ENCODE measurements around the gene POLG. TPM values are rescaled to one million over a fixed set of nuclear protein-coding genes. Genes with fewer than 3 reads are reported as not detected.

Gene POLG
- total and polyA plus RNA-seq, 2 experiments from 2014 or later, result 28.8 to 74.1 TPM

- TF ChIP-seq CTCF (conservative IDR thresholded peaks at IDR 0.05; ENCODE audit: low read depth in 2 of 2), result no peak
- no peak for TF ChIP-seq STAT1 (IDR thresholded peaks at IDR 0.05; ENCODE audit: unreplicated experiment)
- TF ChIP-seq ZNF331 (CRISPR knock-in tag; IDR thresholded peaks at IDR 0.05; ENCODE audit: low read depth), result no peak
- no peak for TF ChIP-seq ZNF114 (CRISPR knock-in tag; IDR thresholded peaks at IDR 0.05)
- no peak for TF ChIP-seq REST (IDR thresholded peaks at IDR 0.05; ENCODE audit: unreplicated experiment)
- TF ChIP-seq ETS1 (IDR thresholded peaks at IDR 0.05), result no peak
- TF ChIP-seq EZH2phosphoT487 (IDR thresholded peaks at IDR 0.05; ENCODE audit: unreplicated experiment), result no peak
Observed at GRCh38 chr15:89323825-89324224, 10.8 kb downstream of the POLG start (continued).

- no peaks in the 10 kb centered on the region for H3K79me2 ChIP-seq (replicated peaks; ENCODE audit: insufficient read depth)
- peak overlapping the region; percentile 55; the same call in 1 of the 2 replicates for H3K27ac Mint-ChIP-seq
- H3K36me3 ChIP-seq (ENCODE audit: insufficient read depth), result peaks cover 51% of the 10 kb centered on the region
- TF ChIP-seq ZNF114 (CRISPR knock-in tag; IDR thresholded peaks at IDR 0.05) (no peak), ZNF462 (CRISPR knock-in tag; IDR thresholded peaks at IDR 0.05) (no peak), EZH2phosphoT487 (IDR thresholded peaks at IDR 0.05; ENCODE audit: unreplicated experiment) (no peak), JUNB (IDR thresholded peaks at IDR 0.05; ENCODE audit: unreplicated experiment) (no peak), ETS1 (IDR thresholded peaks at IDR 0.05) (no peak), NANOG (IDR thresholded peaks at IDR 0.05; ENCODE audit: borderline replicate concordance) (no peak), POLR2AphosphoS5 (IDR thresholded peaks at IDR 0.05; ENCODE audit: low read depth) (no peak), ZNF331 (CRISPR knock-in tag; IDR thresholded peaks at IDR 0.05; ENCODE audit: low read depth) (no peak)
Observed at GRCh38 chr15:89322822-89323221, 11.8 kb downstream of the POLG start.

More at GRCh38 chr15:89322822-89323221, 11.8 kb downstream of the POLG start:
- Histone ChIP-seq H3F3A (replicated peaks; ENCODE audit: low read depth) (no peaks in the 10 kb centered on the region), H3K9me2 (ENCODE audit: insufficient read depth) (no peaks in the 10 kb centered on the region), H4K20me1 (replicated peaks; ENCODE audit: insufficient read depth) (peaks cover 27% of the 10 kb centered on the region), H3K4me1 (ENCODE audit: insufficient read depth) (no peaks in the 10 kb centered on the region), H3K27me3 (ENCODE audit: insufficient read depth) (no peaks in the 10 kb centered on the region), H3K27ac (ENCODE audit: low read depth) (no peak overlapping the region), H3K4me2 (no peak overlapping the region), H3K4me3 (no peak overlapping the region), H2AFZ (no peak overlapping the region)
- no peak for ATAC-seq
- no peak overlapping the region for H3K4me3 Mint-ChIP-seq
- H3K27me3 Mint-ChIP-seq (ENCODE audit: insufficient read depth, low read depth, poor library complexity), result peaks cover 13% of the 10 kb centered on the region
- no peaks in the 10 kb centered on the region; the same call in 2 of the 3 replicates for H3K9me3 Mint-ChIP-seq
- H3K36me3 Mint-ChIP-seq (ENCODE audit: low read depth), result peaks cover 90% of the 10 kb centered on the region
- H3K4me1 Mint-ChIP-seq, result no peaks in the 10 kb centered on the region
- DNase-seq (ENCODE audit: low spot score), result no peak

All from GM23338 (cell line).